Uterus (tissue), 2 donors: ENCODE data around the gene PRKG1.

ENCODE experiments used
- CTCF ChIP-seq, 4 experiments: fragments of 200-600 bp in 2 of 4; fragments of 450-650 bp in 2 of 4; sonication (generic) in 2 of 4; IDR thresholded peaks; one replicate each; pipeline ENCODE4 v1.5.1; 2016 to 2019; ENCODE audit warnings: antibody characterized with exemption in 4 of 4, mild to moderate bottlenecking in 2 of 4, moderate library complexity in 1 of 4
- POLR2A ChIP-seq, 2 donors: fragments of 450-650 bp; IDR thresholded peaks; one replicate each; pipeline ENCODE4 v1.6.1; 2016; ENCODE audit warnings: antibody characterized with exemption in 2 of 2, mild to moderate bottlenecking in 1 of 2, moderate library complexity in 1 of 2

- TF ChIP-seq CTCF (IDR thresholded peaks at IDR 0.05) (no peak), POLR2A (IDR thresholded peaks at IDR 0.05) (no peak)
Measured at GRCh38 chr10:51607463-51607835, 533.2 kb downstream of the PRKG1 start.
